Measurements from ENCODE around the gene DDX31. TPM values are rescaled to one million over a fixed set of nuclear protein-coding genes. Genes with fewer than 3 reads are reported as not detected.
"Not testable (repeated sequence)": the region's sequence is repeated elsewhere in the genome, so short reads cannot be mapped to it uniquely, and the experiment has no call there.

Gene DDX31
- total RNA-seq, 1 experiment from 2014 or later = 21.9 TPM

GRCh38 chr9:132587592-132587955 lies 82.2 kb downstream of the DDX31 start:
- in situ Hi-C loops (cut with HindIII; ENCODE audit: low sequenced_read_pairs) = no loop called here
- no peak for DNase-seq (ENCODE audit: low spot score)

GRCh38 chr9:132586830-132587591 lies 82.8 kb downstream of the DDX31 start:
- in situ Hi-C loops (cut with HindIII; ENCODE audit: low sequenced_read_pairs) = no loop called here
- peak; percentile 31 for DNase-seq (ENCODE audit: low spot score)

GRCh38 chr9:132585954-132586829 lies 83.6 kb downstream of the DDX31 start:
- peak; percentile 68 for DNase-seq (ENCODE audit: low spot score)

GRCh38 chr9:132584601-132585560 lies 84.9 kb downstream of the DDX31 start:
- DNase-seq (ENCODE audit: low spot score) = peak; percentile 49
- in situ Hi-C loops (cut with HindIII; ENCODE audit: low sequenced_read_pairs) = no loop called here

More at GRCh38 chr9:132585954-132586829, 83.6 kb downstream of the DDX31 start:
- in situ Hi-C loops (cut with HindIII; ENCODE audit: low sequenced_read_pairs) = no loop called here

- in situ Hi-C loops (cut with HindIII; ENCODE audit: low sequenced_read_pairs) = no loop called here
- peak; percentile 46 for DNase-seq (ENCODE audit: low spot score)
These were observed 86.0 kb downstream of the DDX31 start for GRCh38 chr9:132583584-132584304.

- in situ Hi-C loops (cut with HindIII; ENCODE audit: low sequenced_read_pairs) = no loop called here
- peak; percentile 51 for DNase-seq (ENCODE audit: low spot score)
These were observed 86.8 kb downstream of the DDX31 start for GRCh38 chr9:132582786-132583583.

GRCh38 chr9:132582276-132582785 lies 87.5 kb downstream of the DDX31 start, which contains the start of gene BARHL1:
Gene BARHL1, plus strand, starts transcription at chr9:132582606. Its CDS starts 192 bp downstream, at chr9:132582798.
- in situ Hi-C loops (cut with HindIII; ENCODE audit: low sequenced_read_pairs) = no loop called here
- DNase-seq (ENCODE audit: low spot score) = peak; percentile 69

- in situ Hi-C loops (cut with HindIII; ENCODE audit: low sequenced_read_pairs) = no loop called here
- no peak for DNase-seq (ENCODE audit: low spot score)
These were observed 90.4 kb downstream of the DDX31 start for GRCh38 chr9:132579427-132579798.

- in situ Hi-C loops (cut with HindIII; ENCODE audit: low sequenced_read_pairs) = no loop called here
- peak; percentile 54 for DNase-seq (ENCODE audit: low spot score)
These were observed 91.3 kb downstream of the DDX31 start for GRCh38 chr9:132578367-132578932.

- DNase-seq (ENCODE audit: low spot score) = peak; percentile 11
- in situ Hi-C loops (cut with HindIII; ENCODE audit: low sequenced_read_pairs) = no loop called here
These were observed 92.7 kb downstream of the DDX31 start for GRCh38 chr9:132577119-132577518.

GRCh38 chr9:132575811-132576210 lies 94.0 kb downstream of the DDX31 start:
- in situ Hi-C loops (cut with HindIII; ENCODE audit: low sequenced_read_pairs) = no loop called here
- peak; percentile 11 for DNase-seq (ENCODE audit: low spot score)

- peak; percentile 90 for DNase-seq (ENCODE audit: low spot score)
- in situ Hi-C loops (cut with HindIII; ENCODE audit: low sequenced_read_pairs) = no loop called here
These were observed 94.7 kb downstream of the DDX31 start for GRCh38 chr9:132575005-132575609.

- DNase-seq (ENCODE audit: low spot score) = peak; percentile 5
- in situ Hi-C loops (cut with HindIII; ENCODE audit: low sequenced_read_pairs) = no loop called here
These were observed 96.9 kb downstream of the DDX31 start for GRCh38 chr9:132572921-132573320.

GRCh38 chr9:132571806-132572600 lies 97.8 kb downstream of the DDX31 start:
- no peak for DNase-seq (ENCODE audit: low spot score)
- in situ Hi-C loops (cut with HindIII; ENCODE audit: low sequenced_read_pairs) = no loop called here

GRCh38 chr9:132568787-132569186 lies 101.0 kb downstream of the DDX31 start:
- in situ Hi-C loops (cut with HindIII; ENCODE audit: low sequenced_read_pairs) = loop anchor here (10.0 kb wide), 1 partner anchor 164 kb away; the partner anchor contains the start of gene TTF1
- not testable (repeated sequence) for DNase-seq (ENCODE audit: low spot score)

- no peak for DNase-seq (ENCODE audit: low spot score)
- in situ Hi-C loops (cut with HindIII; ENCODE audit: low sequenced_read_pairs) = loop anchor here (10.0 kb wide), 1 partner anchor 160 kb away; the partner anchor contains the start of gene TTF1
These were observed 105.3 kb downstream of the DDX31 start for GRCh38 chr9:132564526-132564925.
